HG02623 (cell line): Measurements from ENCODE around the gene SNRNP35.
"Not testable (repeated sequence)": the region's sequence is repeated elsewhere in the genome, so short reads cannot be mapped to it uniquely, and the experiment has no call there.

Experiments
- ATAC-seq: cut with Tn5 transposase; IDR thresholded peaks from one replicate; pipeline ENCODE4 v1.9.1; 2021; ENCODE audit warnings: moderate library complexity; ENCODE audit not compliant: unreplicated experiment

SNRNP35 gene

DNA sequence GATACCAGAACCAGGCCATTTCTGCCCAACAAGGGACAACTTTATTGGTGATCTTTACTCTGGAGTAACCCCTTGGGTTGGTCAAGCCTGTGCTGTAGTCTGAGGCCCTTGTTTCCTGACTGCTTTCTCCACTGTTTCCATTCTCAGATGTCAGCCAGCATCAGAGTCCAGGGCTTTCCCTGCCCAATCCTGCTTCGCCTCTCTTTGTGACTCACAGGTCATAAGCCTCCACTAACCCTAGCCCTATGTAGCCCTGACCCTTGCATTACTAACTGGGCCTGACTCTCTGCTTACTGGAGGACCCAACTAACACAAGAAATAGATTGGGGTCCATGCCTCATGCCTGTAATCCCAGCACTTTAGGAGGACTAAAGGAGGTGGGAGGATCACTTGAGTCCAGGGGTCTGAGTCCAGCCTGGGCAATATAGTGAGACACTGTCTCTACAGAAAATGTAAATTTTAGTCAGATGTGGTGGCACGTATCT, 8.6 kb upstream of the SNRNP35 start:
- no peak for ATAC-seq

DNA sequence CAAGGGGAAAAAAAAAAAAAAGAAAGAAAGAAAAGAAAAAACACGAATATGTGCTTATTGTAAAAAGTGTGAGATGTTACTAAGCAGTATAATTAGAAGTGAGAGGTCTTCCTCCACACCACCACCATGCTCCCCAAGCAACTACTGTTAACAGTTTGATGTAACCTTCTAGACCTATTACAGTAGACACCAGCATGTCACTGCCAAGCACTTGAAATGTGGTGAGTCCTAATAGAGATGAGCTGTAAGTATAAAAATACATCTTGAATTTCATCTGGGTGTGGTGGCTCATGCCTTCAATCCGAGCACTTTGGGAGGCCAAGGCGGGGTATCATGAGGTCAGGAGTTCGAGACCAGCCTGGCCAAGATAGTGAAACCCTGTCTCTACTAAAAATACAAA, 8.1 kb upstream of the SNRNP35 start:
- ATAC-seq, result no peak

DNA sequence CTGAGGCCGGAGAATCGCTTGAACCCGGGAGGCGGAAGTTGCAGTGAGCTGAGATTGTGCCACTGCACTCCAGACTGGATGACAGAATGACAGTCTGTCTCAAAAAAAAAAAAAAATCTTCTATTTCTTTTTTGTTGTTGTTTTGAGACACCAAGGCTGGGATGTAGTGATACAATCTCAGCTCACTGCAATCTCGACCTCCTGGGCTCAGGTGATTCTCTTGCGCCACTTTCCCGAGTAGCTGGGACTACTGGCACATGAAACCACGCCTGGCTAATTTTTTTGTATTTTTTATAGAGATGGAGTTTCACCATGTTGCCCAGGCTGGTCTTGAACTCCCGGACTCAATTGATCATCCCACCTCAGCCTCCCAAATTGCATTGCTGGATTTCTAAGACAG, 7.3 kb upstream of the SNRNP35 start:
- ATAC-seq, result no peak

DNA sequence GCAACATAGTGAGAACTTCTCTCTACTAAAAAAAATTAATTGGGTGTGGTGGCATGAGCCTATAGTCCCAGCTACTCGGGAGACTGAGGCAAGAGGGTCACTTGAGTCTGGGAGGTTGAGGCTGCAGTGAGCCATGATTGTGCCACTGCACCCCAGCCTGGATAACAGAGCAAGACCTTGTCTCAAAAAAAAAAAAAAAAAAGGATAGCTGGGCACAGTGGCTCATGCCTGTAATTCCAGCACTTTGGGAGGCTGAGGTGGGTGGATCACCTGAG, 5.7 kb upstream of the SNRNP35 start:
- not testable (repeated sequence) for ATAC-seq

DNA sequence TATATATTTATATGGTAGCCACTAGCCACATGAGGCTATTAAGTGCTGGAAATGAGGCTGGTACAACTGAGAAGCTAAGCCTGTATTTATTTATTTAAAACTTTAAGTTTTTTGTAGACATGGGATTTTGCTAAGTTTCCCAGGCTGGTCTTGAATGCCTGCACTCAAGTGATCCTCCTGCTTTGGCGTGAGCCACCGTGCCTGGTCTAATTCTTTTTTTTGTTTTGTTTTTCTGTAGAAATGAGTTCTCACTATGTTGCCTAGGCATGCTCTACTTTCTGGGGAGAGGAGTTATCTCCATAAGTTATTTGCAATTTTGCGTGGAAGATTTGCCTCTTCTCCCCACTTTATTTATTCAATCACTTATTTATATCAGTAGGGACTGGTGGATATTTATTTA, 4.8 kb upstream of the SNRNP35 start:
- ATAC-seq, result no peak

DNA sequence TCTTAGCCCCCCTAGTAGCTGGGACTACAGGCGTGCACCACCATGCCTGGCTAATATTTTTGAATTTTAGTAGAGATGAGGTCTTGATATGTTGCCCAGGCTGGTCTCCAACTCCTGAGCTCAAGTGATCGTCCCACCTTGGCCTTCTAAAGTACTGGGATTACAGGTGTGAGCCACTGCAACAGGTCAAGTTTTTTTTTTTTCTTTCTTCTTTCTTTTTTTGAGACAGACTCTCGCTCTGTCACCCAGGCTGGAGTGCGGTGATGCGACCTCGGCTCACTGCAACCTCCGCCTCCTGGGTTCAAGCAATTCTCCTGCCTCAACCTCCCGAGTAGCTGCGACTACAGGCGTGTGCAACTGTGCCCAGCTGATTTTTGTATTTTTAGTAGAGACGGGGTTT, 5.2 kb downstream of the SNRNP35 start:
- not testable (repeated sequence) for ATAC-seq

- no peak for ATAC-seq
These were observed 7.1 kb downstream of the SNRNP35 start for GRCh38 chr12:123465084-123465483.

- no peak for ATAC-seq
These were observed 10.8 kb downstream of the SNRNP35 start for GRCh38 chr12:123468786-123469185.

DNA sequence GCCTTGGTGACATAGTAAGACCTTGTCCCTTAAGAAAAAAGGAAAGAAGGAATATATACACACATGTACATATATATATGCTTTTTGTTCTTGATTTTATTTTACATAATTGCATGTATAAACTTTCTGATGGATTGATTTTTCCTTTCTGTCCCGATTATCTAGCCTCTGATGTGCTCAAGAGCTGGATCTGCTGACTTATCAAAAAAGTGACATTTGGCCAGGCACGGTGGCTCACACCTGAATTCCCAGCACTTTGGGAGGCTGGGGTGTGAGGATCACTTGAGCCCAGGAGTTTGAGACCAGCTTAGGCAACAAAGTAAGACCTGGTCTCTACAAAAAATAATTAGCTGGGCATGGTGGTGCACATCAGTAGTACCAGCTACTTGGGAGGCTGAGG, 12.0 kb downstream of the SNRNP35 start:
- ATAC-seq, result no peak

- ATAC-seq, result no peak
These were observed 13.6 kb downstream of the SNRNP35 start for GRCh38 chr12:123471374-123472068.

GRCh38 chr12:123472438-123472849, 14.5 kb downstream of the SNRNP35 start:
- no peak for ATAC-seq

- ATAC-seq, result no peak
These were observed 16.7 kb downstream of the SNRNP35 start for GRCh38 chr12:123474485-123475245.

DNA sequence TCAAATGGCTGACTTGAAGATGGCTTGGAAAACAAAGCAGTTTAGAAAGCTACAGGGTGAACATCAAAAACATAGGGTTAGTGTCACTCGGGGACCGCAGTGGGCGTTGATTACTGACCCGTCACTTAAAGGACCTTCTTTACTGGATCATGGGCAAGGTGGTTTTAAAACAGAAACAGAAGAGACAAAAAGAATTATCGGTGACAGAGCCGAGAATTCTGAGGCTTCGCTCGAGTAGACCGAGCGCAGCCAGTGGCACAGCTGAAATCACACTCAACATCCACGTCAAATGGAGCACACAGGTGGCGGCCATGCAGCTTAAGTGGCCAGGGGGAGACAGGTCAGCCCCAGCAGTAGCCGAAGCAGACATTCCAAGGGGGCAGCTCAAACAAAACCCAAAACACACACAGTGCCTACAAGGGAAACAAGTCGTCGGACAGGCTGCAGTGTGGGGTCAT, 17.3 kb downstream of the SNRNP35 start:
- no peak for ATAC-seq

- ATAC-seq, result no peak
These were observed 20.1 kb downstream of the SNRNP35 start for GRCh38 chr12:123478069-123478468.

GRCh38 chr12:123478762-123479161, 20.8 kb downstream of the SNRNP35 start:
- no peak for ATAC-seq

DNA sequence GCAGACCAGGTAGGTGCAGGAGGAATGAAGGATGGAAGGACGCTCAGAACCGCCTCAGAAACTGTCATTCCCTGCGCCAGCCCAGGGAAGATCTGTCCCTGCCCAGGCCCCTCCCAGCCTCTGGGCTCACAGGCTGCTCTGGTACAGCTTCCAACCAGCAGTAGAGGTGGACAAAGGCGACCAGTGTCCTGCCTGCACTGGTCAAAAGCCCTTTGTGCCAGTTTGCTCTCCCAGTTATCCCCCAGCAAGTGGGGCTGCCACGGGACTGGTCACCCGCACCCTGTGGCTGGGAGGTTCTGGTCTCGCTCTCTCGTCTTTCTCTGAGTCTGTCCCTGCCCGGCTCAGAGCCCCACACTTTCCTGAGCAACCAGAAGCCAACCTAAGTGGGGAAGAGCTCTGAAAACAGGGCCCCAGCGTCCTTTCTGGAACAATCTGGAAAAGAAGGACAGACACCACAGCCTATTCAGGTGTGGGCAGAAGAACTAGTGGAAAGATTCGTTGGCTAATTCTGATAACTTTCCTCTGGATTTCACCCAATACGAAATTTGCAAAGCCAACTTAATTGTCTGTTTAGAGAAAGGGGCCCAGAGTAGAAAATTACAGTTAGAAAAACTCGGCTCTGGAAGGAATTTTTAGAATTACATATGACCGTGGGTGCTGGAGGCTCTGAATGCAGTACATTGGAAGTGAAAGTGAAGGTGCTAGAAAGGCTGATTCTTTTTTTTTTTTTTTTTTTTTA, 21.7 kb downstream of the SNRNP35 start:
- ATAC-seq, result no peak

DNA sequence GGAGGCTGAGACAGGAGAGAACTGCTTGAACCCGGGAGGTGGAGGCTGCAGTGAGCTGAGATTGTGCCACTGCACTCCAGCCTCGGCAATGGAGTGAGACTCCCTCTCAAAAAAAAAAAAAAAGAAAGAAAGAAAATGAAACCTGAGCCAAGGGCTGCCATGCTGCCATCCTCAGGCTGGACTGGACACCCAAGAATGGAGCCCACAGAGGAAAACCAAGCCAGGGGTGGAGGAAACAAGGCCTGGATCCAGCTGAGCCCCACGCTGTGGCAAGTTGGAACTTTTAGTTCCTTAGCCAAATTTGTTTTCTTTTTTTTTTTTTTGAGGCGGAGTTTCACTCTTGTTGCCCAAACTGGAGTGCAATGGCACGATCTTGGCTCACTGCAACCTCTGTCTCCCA, 23.3 kb downstream of the SNRNP35 start:
- ATAC-seq, result not testable (repeated sequence)

- no peak for ATAC-seq
These were observed 24.9 kb downstream of the SNRNP35 start for GRCh38 chr12:123482876-123483275.

- no peak for ATAC-seq
These were observed 25.8 kb downstream of the SNRNP35 start for GRCh38 chr12:123483602-123484248.

GRCh38 chr12:123485756-123486155, 27.8 kb downstream of the SNRNP35 start:
- ATAC-seq, result no peak

DNA sequence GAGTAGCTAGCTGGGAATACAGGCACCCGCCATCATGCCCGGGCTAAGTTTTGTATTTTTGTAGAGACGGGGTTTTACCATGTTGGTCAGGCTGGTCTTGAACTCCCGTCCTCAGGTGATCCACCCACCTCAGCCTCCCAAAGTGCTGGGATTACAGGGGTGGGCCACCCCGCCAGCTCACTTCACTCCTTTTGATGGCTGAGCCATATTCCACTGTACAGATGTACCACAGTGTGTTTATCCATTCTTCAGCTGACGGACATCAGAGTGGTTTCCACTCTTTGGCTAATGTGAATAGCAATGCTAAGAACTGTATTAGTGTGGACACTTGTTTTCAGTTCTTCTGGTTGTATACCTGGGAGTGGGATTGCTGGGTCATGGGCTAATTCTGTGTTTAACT, 29.5 kb downstream of the SNRNP35 start:
- ATAC-seq, result no peak
